WTC11 (cell line): ENCODE data around the gene CYP39A1. TPM values are rescaled to one million over a fixed set of nuclear protein-coding genes. Genes with fewer than 3 reads are reported as not detected.

Experiments
- ATAC-seq: fragments of 200-7000 bp; cut with Tn5 transposase; 2 replicates; pipeline ENCODE4 v1.10.0; 2021; ENCODE audit warnings: mild to moderate bottlenecking, moderate library complexity
- CTCF ChIA-PET: fragments of 300-600 bp; sonication (Branson Sonifier 250); formaldehyde crosslinking; loops from one replicate; lab custom pipeline; 2021; ENCODE audit warnings: antibody characterized with exemption; lab: Charles Lee
- POLR2A ChIA-PET: fragments of 350-600 bp; sonication (Branson Sonifier 250); formaldehyde crosslinking; loops from one replicate; lab custom pipeline; 2021; ENCODE audit warnings: antibody characterized with exemption; lab: Charles Lee
- DNase-seq: peaks from one replicate; pipeline ENCODE4 v3.0.0; 2021; ENCODE audit warnings: low spot score
- H3K27ac Mint-ChIP-seq: 2 replicates; pipeline ENCODE4 v1.8.0; 2021; ENCODE audit warnings: mixed read lengths
- H3K27me3 Mint-ChIP-seq: 2 replicates; pipeline ENCODE4 v1.8.0; 2021; ENCODE audit warnings: low read depth, mild to moderate bottlenecking, moderate library complexity, mixed read lengths
- H3K36me3 Mint-ChIP-seq: 2 replicates; pipeline ENCODE4 v1.8.0; 2021; ENCODE audit warnings: mixed read lengths
- H3K4me1 Mint-ChIP-seq: 2 replicates; pipeline ENCODE4 v1.8.0; 2022; ENCODE audit warnings: mixed read lengths
- H3K4me3 Mint-ChIP-seq: 2 replicates; pipeline ENCODE4 v1.8.0; 2021; ENCODE audit warnings: mild to moderate bottlenecking, moderate library complexity, mixed read lengths
- H3K9me3 Mint-ChIP-seq: 2 replicates; pipeline ENCODE4 v1.8.0; 2021; ENCODE audit warnings: mixed read lengths
- ATF2 ChIP-seq: sonication (generic); formaldehyde crosslinking; IDR thresholded peaks from 2 replicates; pipeline ENCODE4 v1.8.1; 2022; ENCODE audit warnings: low read depth, missing genetic modification reagents, borderline replicate concordance
- CREB1 ChIP-seq: sonication (generic); formaldehyde crosslinking; IDR thresholded peaks from 2 replicates; pipeline ENCODE4 v1.8.0; 2023; ENCODE audit warnings: mild to moderate bottlenecking, missing genetic modification reagents
- CTCF ChIP-seq: fragments of 200-600 bp; IDR thresholded peaks from 2 replicates; pipeline ENCODE4 v1.8.0; 2022; ENCODE audit warnings: antibody characterized with exemption
- FOXP1 ChIP-seq: sonication (generic); formaldehyde crosslinking; IDR thresholded peaks from 2 replicates; pipeline ENCODE4 v1.8.0; 2022; ENCODE audit warnings: missing genetic modification reagents, mild to moderate bottlenecking, moderate library complexity, borderline replicate concordance
- GRHL2 ChIP-seq: fragments of 250-450 bp; sonication (Bioruptor Pico); IDR thresholded peaks from 2 replicates; pipeline ENCODE4 v1.8.0; 2022; ENCODE audit warnings: mild to moderate bottlenecking, moderate library complexity; ENCODE audit not compliant: insufficient replicate concordance, severe bottlenecking
- MAX ChIP-seq: sonication (generic); formaldehyde crosslinking; IDR thresholded peaks from 2 replicates; pipeline ENCODE4 v1.8.0; 2022; ENCODE audit warnings: mild to moderate bottlenecking, missing genetic modification reagents
- MLX ChIP-seq: sonication (generic); formaldehyde crosslinking; IDR thresholded peaks from 2 replicates; pipeline ENCODE4 v1.8.1; 2023; ENCODE audit warnings: mild to moderate bottlenecking, missing genetic modification reagents, moderate library complexity
- NR3C1 ChIP-seq: sonication (generic); formaldehyde crosslinking; conservative IDR thresholded peaks from 2 replicates; pipeline ENCODE4 v1.8.1; 2023; ENCODE audit warnings: low read depth, mild to moderate bottlenecking, missing genetic modification reagents
- OVOL2 ChIP-seq: fragments of 250-450 bp; sonication (Bioruptor Pico); IDR thresholded peaks from 2 replicates; pipeline ENCODE4 v1.9.0; 2021; ENCODE audit warnings: mild to moderate bottlenecking, borderline replicate concordance
- PRRX2 ChIP-seq: fragments of 250-450 bp; sonication (Bioruptor Pico); IDR thresholded peaks from 2 replicates; pipeline ENCODE4 v1.8.0; 2021; ENCODE audit warnings: mild to moderate bottlenecking
- RORB ChIP-seq: fragments of 250-450 bp; sonication (Bioruptor Pico); IDR thresholded peaks from 2 replicates; pipeline ENCODE4 v1.9.0; 2021; ENCODE audit warnings: mild to moderate bottlenecking
- SP1 ChIP-seq: sonication (generic); formaldehyde crosslinking; conservative IDR thresholded peaks from 2 replicates; pipeline ENCODE4 v1.8.1; 2022; ENCODE audit warnings: missing genetic modification reagents
- USF2 ChIP-seq: sonication (generic); formaldehyde crosslinking; IDR thresholded peaks from 2 replicates; pipeline ENCODE4 v1.8.1; 2023; ENCODE audit warnings: mild to moderate bottlenecking, missing genetic modification reagents, moderate library complexity
- ZNF232 ChIP-seq: sonication (generic); formaldehyde crosslinking; IDR thresholded peaks from 2 replicates; pipeline ENCODE4 v1.8.0; 2022; ENCODE audit warnings: mild to moderate bottlenecking, missing genetic modification reagents
- ZNF532 ChIP-seq: fragments of 250-450 bp; sonication (Bioruptor Pico); IDR thresholded peaks from 2 replicates; pipeline ENCODE4 v1.9.0; 2021; ENCODE audit warnings: mild to moderate bottlenecking, borderline replicate concordance
- total RNA-seq: library from RNA; stranded (reverse); gene quantifications from 3 replicates; pipeline ENCODE4 v1.2.3, GENCODE V29; 2021
- TF ChIP-seq, protein P1 (sequence below): fragments of 250-450 bp; sonication (Bioruptor Pico); IDR thresholded peaks from 2 replicates; pipeline ENCODE4 v1.8.0; 2021; ENCODE audit warnings: mild to moderate bottlenecking
- TF ChIP-seq, protein P2 (sequence below): sonication (generic); formaldehyde crosslinking; IDR thresholded peaks from 2 replicates; pipeline ENCODE4 v1.8.1; 2023; ENCODE audit warnings: mild to moderate bottlenecking, missing genetic modification reagents
- TF ChIP-seq, protein P3 (sequence below): sonication (generic); formaldehyde crosslinking; IDR thresholded peaks from 2 replicates; pipeline ENCODE4 v1.8.1; 2022; ENCODE audit warnings: mild to moderate bottlenecking, moderate library complexity, missing genetic modification reagents

The CYP39A1 gene
- total RNA-seq, 1 experiment from 2014 or later: 1.6 TPM

DNA sequence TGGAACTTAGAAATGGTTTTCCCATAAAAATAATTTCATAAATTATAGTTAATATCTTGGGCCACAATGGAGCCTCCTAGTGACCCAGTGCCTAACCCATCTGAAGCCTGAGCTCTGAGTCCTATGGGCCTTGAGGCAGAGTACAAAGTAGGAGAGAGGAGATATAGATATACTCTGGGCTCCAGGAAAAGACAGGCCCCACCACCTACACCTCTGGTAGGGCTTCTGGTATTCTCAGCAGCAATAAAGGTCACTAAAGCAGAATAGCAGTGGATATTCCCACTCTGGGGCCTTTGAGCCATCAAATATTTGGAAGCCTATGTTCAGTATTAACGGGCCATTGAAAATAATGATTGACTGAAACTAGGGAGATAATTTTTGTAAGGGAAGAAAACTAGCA, 24.1 kb downstream of the CYP39A1 start:
- TF ChIP-seq OVOL2 (CRISPR knock-in tag) (no peak), FOXP1 (CRISPR knock-in tag) (no peak), CREB1 (no peak), SP1 (CRISPR knock-in tag) (no peak), ZNF232 (CRISPR knock-in tag) (no peak), ATF2 (no peak), NR3C1 (no peak), CTCF (no peak), PRRX2 (CRISPR knock-in tag) (no peak), MAX (CRISPR knock-in tag) (no peak), MLX (CRISPR knock-in tag) (no peak), GRHL2 (CRISPR knock-in tag) (no peak), ZNF532 (CRISPR knock-in tag) (no peak), USF2 (CRISPR knock-in tag) (no peak), RORB (CRISPR knock-in tag) (no peak)
- TF ChIP-seq, protein P1, sequence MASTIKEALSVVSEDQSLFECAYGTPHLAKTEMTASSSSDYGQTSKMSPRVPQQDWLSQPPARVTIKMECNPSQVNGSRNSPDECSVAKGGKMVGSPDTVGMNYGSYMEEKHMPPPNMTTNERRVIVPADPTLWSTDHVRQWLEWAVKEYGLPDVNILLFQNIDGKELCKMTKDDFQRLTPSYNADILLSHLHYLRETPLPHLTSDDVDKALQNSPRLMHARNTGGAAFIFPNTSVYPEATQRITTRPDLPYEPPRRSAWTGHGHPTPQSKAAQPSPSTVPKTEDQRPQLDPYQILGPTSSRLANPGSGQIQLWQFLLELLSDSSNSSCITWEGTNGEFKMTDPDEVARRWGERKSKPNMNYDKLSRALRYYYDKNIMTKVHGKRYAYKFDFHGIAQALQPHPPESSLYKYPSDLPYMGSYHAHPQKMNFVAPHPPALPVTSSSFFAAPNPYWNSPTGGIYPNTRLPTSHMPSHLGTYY (CRISPR knock-in tag): no peak
- TF ChIP-seq, protein P2, sequence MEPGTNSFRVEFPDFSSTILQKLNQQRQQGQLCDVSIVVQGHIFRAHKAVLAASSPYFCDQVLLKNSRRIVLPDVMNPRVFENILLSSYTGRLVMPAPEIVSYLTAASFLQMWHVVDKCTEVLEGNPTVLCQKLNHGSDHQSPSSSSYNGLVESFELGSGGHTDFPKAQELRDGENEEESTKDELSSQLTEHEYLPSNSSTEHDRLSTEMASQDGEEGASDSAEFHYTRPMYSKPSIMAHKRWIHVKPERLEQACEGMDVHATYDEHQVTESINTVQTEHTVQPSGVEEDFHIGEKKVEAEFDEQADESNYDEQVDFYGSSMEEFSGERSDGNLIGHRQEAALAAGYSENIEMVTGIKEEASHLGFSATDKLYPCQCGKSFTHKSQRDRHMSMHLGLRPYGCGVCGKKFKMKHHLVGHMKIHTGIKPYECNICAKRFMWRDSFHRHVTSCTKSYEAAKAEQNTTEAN (CRISPR knock-in tag): no peak
- TF ChIP-seq, protein P3, sequence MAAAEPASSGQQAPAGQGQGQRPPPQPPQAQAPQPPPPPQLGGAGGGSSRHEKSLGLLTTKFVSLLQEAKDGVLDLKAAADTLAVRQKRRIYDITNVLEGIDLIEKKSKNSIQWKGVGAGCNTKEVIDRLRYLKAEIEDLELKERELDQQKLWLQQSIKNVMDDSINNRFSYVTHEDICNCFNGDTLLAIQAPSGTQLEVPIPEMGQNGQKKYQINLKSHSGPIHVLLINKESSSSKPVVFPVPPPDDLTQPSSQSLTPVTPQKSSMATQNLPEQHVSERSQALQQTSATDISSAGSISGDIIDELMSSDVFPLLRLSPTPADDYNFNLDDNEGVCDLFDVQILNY: no peak

More for the DNA sequence above, 24.1 kb downstream of the CYP39A1 start:
- H3K9me3 Mint-ChIP-seq: no peaks in the 10 kb centered on the region
- no peaks in the 10 kb centered on the region for H3K36me3 Mint-ChIP-seq
- CTCF ChIA-PET: no interaction called here
- DNase-seq: no peak
- H3K4me1 Mint-ChIP-seq: 0 out of 2 replicates have a peak, but pooled peaks cover 4% of the 10 kb centered on the region
- H3K27me3 Mint-ChIP-seq: no peaks in the 10 kb centered on the region
- no peak for ATAC-seq
- POLR2A ChIA-PET: no interaction called here
- H3K4me3 Mint-ChIP-seq: no peak overlapping the region
- no peak overlapping the region for H3K27ac Mint-ChIP-seq
